SK-N-DZ (cell line): ENCODE measurements around the gene PSMD14.
A peak's percentile ranks its signal among the peaks of the same experiment; 100 is the strongest.

Source experiments
- DNase-seq: peaks from one replicate; pipeline ENCODE4 v3.0.0-alpha.2; 2015; ENCODE audit warnings: low spot score

PSMD14 gene

DNA sequence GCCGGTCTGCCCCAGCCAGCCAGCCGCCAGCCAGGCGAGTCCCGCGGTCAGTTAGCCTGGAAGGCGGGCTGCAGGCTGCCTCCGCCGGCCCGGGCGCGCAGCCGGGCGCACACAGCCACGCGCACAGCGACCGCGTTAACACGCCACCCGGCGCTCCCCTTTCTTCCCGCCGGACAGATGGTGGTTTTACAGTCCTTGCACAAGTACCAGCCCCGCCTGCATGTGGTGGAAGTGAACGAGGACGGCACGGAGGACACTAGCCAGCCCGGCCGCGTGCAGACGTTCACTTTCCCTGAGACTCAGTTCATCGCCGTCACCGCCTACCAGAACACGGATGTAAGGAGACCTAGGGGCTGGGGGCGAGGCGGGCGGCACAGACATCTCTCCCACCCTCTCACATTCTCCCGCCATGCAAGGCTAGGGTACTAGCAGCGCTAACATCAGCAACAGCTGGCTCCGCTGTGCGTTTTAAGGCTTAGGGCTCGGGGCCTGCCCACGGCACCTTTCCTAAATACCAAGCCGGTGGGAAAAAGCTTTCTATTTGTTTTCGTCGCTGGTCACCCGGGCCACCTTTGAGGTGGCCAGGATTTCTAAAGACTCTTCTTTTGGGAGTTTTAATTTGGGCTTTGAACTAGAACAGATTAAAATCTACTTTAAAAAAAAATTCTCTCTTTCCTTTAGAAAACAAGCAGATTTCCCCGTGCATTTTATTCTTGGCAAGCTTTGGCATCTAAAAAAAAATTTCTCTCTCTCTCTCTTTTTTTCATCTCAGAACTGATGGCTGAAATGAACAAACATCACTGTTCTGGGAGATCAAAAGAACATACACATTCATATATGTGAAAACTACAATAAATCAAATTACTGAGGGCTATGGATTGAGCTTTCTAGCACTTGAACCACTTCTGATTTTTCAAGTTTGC, 110.8 kb downstream of the PSMD14 start:
- peak; percentile 46 for DNase-seq

DNA sequence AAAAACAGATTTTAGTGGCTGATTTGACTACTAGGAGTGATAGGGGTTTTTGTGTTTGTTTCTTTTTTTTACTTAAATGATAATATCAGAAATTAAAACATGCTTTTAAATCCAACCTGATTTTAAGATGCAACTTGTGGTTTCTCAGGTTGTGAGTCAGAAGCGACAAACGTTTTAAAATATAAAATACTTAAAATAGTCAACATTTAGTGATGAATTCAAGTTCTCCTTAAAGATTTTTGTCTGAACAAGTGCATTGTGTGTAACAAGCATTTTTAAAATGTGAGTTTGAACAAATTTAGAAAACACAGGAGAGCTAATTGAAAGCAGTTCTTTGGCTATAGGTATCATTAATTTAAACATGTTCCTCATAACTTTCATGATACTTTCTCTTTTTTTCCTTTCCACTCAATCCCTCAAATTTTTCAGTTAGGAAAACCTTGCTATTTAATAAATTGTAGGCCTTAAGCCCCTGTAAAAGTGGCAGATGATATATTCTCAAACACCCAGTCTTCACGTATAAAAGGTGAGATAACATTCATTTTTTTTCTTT, 111.5 kb downstream of the PSMD14 start:
- no peak for DNase-seq

GRCh38 chr2:161420406-161421074, 112.3 kb downstream of the PSMD14 start:
- DNase-seq = no peak

GRCh38 chr2:161421686-161422085, 113.5 kb downstream of the PSMD14 start:
- no peak for DNase-seq

- DNase-seq = no peak
These were observed 114.7 kb downstream of the PSMD14 start for GRCh38 chr2:161422816-161423403.

DNA sequence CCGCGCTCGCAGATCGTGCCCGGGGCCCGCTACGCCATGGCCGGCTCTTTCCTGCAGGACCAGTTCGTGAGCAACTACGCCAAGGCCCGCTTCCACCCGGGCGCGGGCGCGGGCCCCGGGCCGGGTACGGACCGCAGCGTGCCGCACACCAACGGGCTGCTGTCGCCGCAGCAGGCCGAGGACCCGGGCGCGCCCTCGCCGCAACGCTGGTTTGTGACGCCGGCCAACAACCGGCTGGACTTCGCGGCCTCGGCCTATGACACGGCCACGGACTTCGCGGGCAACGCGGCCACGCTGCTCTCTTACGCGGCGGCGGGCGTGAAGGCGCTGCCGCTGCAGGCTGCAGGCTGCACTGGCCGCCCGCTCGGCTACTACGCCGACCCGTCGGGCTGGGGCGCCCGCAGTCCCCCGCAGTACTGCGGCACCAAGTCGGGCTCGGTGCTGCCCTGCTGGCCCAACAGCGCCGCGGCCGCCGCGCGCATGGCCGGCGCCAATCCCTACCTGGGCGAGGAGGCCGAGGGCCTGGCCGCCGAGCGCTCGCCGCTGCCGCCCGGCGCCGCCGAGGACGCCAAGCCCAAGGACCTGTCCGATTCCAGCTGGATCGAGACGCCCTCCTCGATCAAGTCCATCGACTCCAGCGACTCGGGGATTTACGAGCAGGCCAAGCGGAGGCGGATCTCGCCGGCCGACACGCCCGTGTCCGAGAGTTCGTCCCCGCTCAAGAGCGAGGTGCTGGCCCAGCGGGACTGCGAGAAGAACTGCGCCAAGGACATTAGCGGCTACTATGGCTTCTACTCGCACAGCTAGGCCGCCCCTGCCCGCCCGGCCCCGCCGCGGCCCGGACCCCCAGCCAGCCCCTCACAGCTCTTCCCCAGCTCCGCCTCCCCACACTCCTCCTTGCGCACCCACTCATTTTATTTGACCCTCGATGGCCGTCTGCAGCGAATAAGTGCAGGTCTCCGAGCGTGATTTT, 115.5 kb downstream of the PSMD14 start:
- no peak for DNase-seq

DNA sequence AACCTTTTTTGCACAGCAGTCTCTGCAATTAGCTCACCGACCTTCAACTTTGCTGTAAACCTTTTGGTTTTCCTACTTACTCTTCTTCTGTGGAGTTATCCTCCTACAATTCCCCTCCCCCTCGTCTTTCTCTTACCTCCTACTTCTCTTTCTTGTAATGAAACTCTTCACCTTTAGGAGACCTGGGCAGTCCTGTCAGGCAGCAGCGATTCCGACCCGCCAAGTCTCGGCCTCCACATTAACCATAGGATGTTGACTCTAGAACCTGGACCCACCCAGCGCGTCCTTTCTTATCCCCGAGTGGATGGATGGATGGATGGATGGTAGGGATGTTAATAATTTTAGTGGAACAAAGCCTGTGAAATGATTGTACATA, 116.2 kb downstream of the PSMD14 start:
- DNase-seq = no peak

GRCh38 chr2:161424891-161425727, 116.9 kb downstream of the PSMD14 start:
- no peak for DNase-seq

DNA sequence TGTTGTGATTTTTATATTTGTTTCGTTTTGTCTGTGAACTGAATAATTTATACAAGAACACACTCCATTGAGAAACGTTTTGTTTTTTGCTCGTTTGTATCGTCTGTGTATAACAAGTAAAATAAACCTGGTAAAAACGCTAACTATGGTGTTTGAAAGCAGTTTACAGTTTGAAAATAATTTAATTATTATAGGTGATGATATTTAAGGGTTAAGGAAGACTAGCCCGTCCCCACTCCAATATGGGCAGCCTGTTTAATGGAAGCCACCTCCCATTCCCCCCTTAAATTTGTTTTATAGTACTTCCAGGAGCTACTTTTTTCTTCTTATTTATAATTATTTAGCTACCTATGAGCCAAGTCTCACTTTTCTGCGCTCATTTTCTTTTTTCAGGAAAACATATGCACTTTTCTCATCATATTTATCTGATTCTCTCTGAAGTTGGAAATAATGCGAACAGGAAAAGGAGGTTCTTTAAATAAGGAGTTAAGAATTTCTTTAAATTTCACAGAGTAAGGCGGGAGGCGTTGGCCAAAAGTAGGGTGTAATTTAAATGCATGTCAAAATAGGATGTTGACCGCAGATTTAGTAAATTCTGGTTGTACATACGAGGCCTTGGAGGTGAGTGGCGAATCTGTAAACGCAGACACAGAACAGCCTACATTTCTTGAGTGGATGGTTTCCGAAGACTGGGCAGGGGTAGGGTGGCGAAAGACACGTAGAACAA, 117.7 kb downstream of the PSMD14 start:
- DNase-seq = no peak

DNA sequence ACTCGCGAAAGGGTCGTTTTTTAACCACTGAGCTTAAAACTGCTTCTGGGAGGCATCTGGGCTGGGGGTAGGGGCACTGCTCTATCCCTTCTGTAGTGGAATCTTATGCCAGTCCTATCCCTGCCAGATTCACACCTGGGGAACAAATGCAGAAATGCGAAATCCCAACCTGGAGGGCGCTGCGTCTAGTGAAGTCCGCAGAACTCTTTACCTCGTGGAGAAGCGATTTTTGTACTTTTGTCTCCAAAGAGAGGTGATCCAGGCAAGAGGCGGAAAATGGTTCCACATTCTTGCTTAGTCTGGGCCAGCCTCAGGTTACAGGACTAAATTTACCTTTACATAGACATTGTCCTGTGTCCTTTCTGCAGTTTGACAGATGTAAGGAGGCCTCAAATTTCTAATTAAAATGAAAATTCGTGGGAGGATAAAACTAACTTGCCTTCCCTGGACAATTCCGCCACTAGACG, 118.3 kb downstream of the PSMD14 start:
- DNase-seq = no peak

DNA sequence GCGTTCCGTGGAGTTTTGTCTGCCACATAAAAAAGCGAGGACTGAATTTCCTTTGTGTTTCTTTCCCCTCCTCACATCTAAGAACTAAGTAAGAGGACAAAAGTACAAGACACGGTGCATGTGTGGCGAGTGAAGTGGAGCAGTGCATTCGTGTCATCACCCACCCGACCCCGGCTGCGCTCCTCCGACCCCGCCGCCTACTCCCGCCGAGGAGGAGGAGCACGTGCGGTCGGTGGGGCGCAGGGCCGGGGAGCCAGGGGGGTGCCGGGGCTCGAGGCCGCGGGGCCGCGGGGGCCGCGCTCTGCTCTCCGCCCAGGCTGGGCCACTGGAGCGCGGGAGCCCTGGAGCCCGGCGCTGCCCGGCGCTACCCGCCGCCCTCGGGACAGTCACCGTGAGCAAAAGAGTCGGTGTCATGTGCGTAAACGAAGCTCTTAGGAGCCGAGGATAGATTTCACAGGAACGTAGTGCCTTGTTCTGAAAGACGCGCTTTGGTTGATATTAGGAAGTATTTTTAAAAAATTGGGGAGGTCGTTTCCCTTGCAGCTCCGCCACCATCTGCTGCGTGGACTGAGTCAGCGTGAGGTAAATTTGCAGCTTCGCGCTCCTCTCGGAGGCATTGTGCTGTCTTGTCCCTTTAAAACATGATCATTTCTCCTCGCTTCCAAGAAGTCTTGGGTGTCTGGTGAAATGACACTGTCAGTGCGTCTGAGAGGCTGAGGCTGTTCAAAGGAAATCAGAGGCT, 118.9 kb downstream of the PSMD14 start:
- DNase-seq = no peak

DNA sequence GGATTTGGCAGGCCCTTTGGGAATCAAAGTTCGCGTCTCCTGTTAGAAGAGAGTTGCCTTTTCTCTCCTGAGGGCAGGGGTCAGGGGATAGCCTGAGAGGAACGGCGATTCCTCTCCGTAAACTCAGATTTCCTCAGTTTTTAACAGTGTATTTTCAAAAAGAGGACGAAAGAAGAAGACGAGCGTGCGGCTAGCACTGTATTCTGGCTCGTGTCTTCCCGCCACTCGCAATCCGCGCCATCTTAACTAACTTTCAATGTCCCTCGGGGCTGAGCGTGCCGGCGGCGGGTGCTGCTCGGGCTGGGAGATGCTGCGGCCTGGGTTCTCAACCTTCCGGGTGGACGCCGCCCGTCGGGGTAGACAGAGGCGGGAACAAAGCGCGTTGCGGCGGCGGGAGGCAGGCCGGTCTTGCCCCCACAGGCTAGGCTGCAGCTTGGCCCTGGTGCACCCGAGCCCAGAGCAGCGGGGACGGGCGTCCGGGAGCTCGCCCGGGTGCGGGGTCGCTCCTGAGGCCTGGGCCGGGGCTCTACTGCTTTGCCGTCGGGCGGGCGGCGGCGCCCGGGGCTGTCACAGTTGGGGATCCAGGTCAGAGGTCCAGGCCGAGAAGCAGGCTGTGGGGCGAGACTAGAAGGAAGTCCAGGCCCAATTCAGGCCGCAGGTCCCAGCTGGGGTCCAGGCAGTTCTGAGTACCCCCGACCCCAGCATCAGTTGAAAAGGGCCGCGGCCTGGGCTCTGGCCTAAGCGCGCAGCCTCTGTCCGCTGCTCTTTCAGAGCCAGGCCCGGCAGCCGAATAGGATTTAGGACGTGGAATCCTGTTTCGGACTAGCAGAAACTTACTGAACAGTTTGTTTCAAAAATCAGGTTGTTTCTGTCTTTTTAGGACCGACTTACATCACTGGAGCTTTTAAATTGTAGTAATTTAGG, 119.7 kb downstream of the PSMD14 start:
- DNase-seq = no peak

GRCh38 chr2:161430386-161430785, 122.2 kb downstream of the PSMD14 start:
- DNase-seq = no peak

- no peak for DNase-seq
These were observed 123.9 kb downstream of the PSMD14 start for GRCh38 chr2:161432107-161432506.

DNA sequence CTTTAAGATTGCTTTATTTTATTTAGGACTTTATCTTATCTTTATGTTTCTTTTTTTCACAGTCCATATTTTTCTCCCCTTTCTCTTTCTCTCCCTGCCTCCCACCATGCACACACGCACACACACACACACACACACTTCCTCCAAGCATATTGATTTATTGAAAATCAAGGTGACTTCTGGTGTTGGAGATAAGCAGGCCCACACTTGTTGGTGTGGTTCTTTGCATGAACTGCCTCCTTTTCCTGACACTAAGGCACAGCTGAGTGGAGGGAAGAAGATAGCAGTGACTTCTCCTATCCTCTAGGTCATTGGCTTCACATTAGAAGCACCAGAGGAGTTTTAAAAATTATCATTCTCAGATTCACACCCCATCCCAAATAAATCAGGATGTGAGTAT, 125.9 kb downstream of the PSMD14 start:
- no peak for DNase-seq

DNA sequence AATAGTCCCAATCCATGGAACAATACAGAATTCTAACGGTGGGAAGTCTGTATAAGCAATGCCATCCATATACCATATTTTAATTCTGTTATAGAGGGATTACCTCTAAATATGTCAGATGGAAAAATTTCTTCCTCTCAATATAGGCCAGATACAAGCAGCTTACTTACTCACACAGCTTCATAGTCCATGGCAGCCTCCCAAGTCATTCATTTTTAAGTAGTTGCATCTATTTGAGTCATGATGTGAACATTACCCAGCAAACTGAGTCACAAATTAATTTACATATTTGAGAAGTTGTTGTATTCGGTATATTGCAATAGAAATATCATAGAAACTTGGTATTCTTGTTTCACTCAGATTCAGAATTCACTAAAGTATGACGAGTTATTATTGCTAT, 128.2 kb downstream of the PSMD14 start:
- DNase-seq = no peak

DNA sequence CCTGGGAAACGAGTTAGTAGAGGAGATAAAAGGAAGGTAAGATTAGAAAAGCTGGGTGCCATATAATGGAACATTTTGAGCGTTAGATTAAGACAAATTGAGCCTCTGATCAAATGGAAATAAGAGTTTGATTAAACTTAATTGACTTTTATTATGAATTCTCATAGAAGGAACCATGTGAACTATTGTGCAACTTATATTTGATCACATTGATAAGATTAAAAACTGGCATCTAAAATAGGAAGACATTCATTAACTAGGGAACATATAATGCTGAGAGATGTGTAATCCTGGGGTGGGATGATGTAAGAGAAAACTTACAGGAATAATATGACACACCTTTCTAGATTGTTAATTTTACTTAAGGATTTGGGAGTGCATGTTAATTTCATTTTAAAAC, 130.4 kb downstream of the PSMD14 start:
- no peak for DNase-seq

DNA sequence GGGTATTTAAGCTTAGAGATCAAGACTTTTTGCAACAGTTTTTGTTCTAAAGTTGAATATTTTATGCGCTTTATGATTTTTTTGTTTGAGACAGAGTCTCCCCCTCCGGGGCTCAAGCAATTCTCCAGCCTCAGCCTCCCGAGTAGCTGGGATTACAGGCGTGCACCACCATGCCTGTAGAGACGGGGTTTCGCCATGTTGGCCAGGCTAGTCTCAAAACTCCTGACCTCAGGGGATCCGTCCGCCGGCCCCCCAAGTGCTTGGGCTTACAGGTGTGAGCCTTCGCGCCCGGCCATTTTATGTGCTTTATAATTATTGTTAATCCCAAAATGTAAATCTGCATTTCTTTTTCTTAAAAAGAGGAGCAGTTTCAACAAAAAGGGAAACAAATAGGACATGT, 136.9 kb downstream of the PSMD14 start:
- no peak for DNase-seq
